PC-3 (cell line): Measurements from ENCODE around the gene MPP1. TPM values are rescaled to one million over a fixed set of nuclear protein-coding genes. Genes with fewer than 3 reads are reported as not detected.

ENCODE experiments used
- ATAC-seq: fragments of 200-7000 bp; cut with Tn5 transposase; 2 replicates; pipeline ENCODE4 v1.9.1; 2020; ENCODE audit warnings: mild to moderate bottlenecking, moderate library complexity
- BruUV-seq: library from RNA; stranded (reverse); fragments of 400-500 nt; replicated peaks from 2 replicates; lab custom pipeline; 2021; lab: Mats Ljungman, UMichigan
- CTCF ChIA-PET: fragments of 300-600 bp; sonication (Branson Sonifier 250); formaldehyde crosslinking; loops from one replicate; lab custom pipeline; 2022; ENCODE audit warnings: antibody characterized with exemption; lab: Charles Lee
- POLR2A ChIA-PET: fragments of 300-600 bp; sonication (Branson Sonifier 250); formaldehyde crosslinking; loops from one replicate; lab custom pipeline; 2022; ENCODE audit warnings: antibody characterized with exemption; ENCODE audit not compliant: unreplicated experiment; lab: Charles Lee
- DNase-seq: peaks from one replicate; pipeline ENCODE4 v3.0.0-alpha.2; 2015
- H2AFZ ChIP-seq: fragments of 300-600 bp; sonication (generic); 2 replicates; pipeline ENCODE4 v1.6.0; 2016; ENCODE audit warnings: antibody characterized with exemption, low read length
- H3F3A ChIP-seq: fragments of 300-600 bp; sonication (generic); one replicate; pipeline ENCODE4 v1.6.0; 2017; ENCODE audit warnings: antibody characterized with exemption, low read length, control low read depth, mild to moderate bottlenecking; ENCODE audit not compliant: unreplicated experiment
- H3K27ac ChIP-seq: fragments of 300-600 bp; sonication (generic); 2 replicates; pipeline ENCODE4 v1.5.1; 2016; ENCODE audit warnings: mild to moderate bottlenecking, low read length
- H3K27me3 ChIP-seq: fragments of 300-600 bp; sonication (generic); 2 replicates; pipeline ENCODE4 v1.6.1; 2016; ENCODE audit warnings: low read length, mixed read lengths
- H3K36me3 ChIP-seq: fragments of 300-600 bp; sonication (generic); 2 replicates; pipeline ENCODE4 v1.6.1; 2016; ENCODE audit warnings: low read depth, mixed run types, low read length, mixed read lengths
- H3K4me1 ChIP-seq: fragments of 300-600 bp; sonication (generic); 2 replicates; pipeline ENCODE4 v1.5.1; 2016; ENCODE audit warnings: low read length; ENCODE audit not compliant: insufficient read depth
- H3K4me2 ChIP-seq: fragments of 300-600 bp; sonication (generic); 2 replicates; pipeline ENCODE4 v1.6.0; 2016; ENCODE audit warnings: low read length
- H3K4me3 ChIP-seq: fragments of 300-600 bp; sonication (generic); 2 replicates; pipeline ENCODE4 v1.5.1; 2016; ENCODE audit warnings: mild to moderate bottlenecking, low read length, mixed read lengths
- H3K79me2 ChIP-seq: fragments of 300-600 bp; sonication (generic); 2 replicates; pipeline ENCODE4 v1.6.1; 2017; ENCODE audit warnings: low read length, mixed read lengths
- H3K9ac ChIP-seq: fragments of 300-600 bp; sonication (generic); 2 replicates; pipeline ENCODE4 v1.6.0; 2016; ENCODE audit warnings: mild to moderate bottlenecking, low read length
- H3K9me2 ChIP-seq: fragments of 300-600 bp; sonication (generic); replicated peaks from 2 replicates; pipeline ENCODE4 v1.6.1; 2016; ENCODE audit warnings: mixed run types, low read length, mixed read lengths
- H3K9me3 ChIP-seq: fragments of 300-600 bp; sonication (generic); 2 replicates; pipeline ENCODE4 v1.6.1; 2016; ENCODE audit warnings: low read length, mixed read lengths
- H4K20me1 ChIP-seq: fragments of 300-600 bp; sonication (generic); 2 replicates; pipeline ENCODE4 v1.6.1; 2016; ENCODE audit warnings: low read length, mixed read lengths
- EZH2 ChIP-seq: fragments of 300-600 bp; sonication (generic); IDR thresholded peaks from one replicate; pipeline ENCODE4 v1.6.1; 2017; ENCODE audit warnings: antibody characterized with exemption, mild to moderate bottlenecking, low read length; ENCODE audit not compliant: unreplicated experiment
- EZH2phosphoT487 ChIP-seq: fragments of 300-600 bp; sonication (generic); IDR thresholded peaks from 2 replicates; pipeline ENCODE4 v1.6.1; 2018; ENCODE audit warnings: mild to moderate bottlenecking, antibody characterized with exemption, low read length, borderline replicate concordance
- intact Hi-C: fragments of 100-400 bp; cut with micrococcal nuclease; formaldehyde crosslinking; loops from 2 replicates; pipeline ENCODE4 v1.9.0; 2023
- total RNA-seq: library from RNA; depleted of rRNA; stranded (reverse); fragments of >200 nt; gene quantifications from 2 replicates; pipeline ENCODE4 v1.2.3, GENCODE V29; 2014
- TF ChIP-seq, protein P1 (sequence below): fragments of 300-600 bp; sonication (generic); conservative IDR thresholded peaks from 2 replicates; pipeline ENCODE4 v1.5.1; 2017; ENCODE audit warnings: antibody characterized with exemption, low read depth, mild to moderate bottlenecking, low read length

Gene MPP1
- total RNA-seq, 1 experiment from 2014 or later = 18.8 TPM

DNA sequence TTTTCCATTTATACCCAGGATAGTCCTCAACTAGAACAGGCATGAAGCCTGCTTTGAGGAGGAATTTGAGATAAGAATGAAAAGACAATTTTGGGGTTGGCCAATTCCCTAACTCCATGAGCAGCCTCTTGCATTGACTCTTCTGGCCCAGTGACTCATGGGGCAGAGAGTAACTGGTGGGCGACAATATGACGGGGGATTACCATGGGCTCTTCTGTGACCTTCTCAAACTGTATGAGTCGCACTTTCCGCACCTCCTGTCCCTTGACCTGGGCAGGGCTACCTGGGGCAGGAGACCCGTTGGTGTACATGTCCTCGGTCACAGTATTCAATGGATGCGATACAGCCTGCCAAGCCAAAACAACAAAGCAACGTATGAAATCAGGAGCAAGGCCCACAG lies 13.3 kb downstream of the MPP1 start:
- Histone ChIP-seq H3K27ac (no peak overlapping the region), H3K9me2 (no peaks in the 10 kb centered on the region), H4K20me1 (no peaks in the 10 kb centered on the region), H3K36me3 (no peaks in the 10 kb centered on the region), H3K4me3 (no peak overlapping the region), H3K9me3 (no peaks in the 10 kb centered on the region), H3K27me3 (no peaks in the 10 kb centered on the region), H3K79me2 (no peaks in the 10 kb centered on the region), H3K4me1 (peaks cover 11% of the 10 kb centered on the region; the same call in 1 of the 2 replicates), H3K4me2 (no peak overlapping the region), H3F3A (no peaks in the 10 kb centered on the region), H2AFZ (no peak overlapping the region), H3K9ac (no peak overlapping the region)
- TF ChIP-seq, protein P1, sequence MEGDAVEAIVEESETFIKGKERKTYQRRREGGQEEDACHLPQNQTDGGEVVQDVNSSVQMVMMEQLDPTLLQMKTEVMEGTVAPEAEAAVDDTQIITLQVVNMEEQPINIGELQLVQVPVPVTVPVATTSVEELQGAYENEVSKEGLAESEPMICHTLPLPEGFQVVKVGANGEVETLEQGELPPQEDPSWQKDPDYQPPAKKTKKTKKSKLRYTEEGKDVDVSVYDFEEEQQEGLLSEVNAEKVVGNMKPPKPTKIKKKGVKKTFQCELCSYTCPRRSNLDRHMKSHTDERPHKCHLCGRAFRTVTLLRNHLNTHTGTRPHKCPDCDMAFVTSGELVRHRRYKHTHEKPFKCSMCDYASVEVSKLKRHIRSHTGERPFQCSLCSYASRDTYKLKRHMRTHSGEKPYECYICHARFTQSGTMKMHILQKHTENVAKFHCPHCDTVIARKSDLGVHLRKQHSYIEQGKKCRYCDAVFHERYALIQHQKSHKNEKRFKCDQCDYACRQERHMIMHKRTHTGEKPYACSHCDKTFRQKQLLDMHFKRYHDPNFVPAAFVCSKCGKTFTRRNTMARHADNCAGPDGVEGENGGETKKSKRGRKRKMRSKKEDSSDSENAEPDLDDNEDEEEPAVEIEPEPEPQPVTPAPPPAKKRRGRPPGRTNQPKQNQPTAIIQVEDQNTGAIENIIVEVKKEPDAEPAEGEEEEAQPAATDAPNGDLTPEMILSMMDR = no peak
- TF ChIP-seq EZH2 = no peak
- no peak for TF ChIP-seq EZH2phosphoT487
- no TSS peak for BruUV-seq
- intact Hi-C loops = no loop called here
- no peak for ATAC-seq
- ChIA-PET CTCF (no interaction called here), POLR2A (interaction anchor here (0.5 kb wide), 1 partner anchor 271 kb away, joined by 3 read pairs; no protein-coding TSS in a partner anchor)
- DNase-seq = no peak

DNA sequence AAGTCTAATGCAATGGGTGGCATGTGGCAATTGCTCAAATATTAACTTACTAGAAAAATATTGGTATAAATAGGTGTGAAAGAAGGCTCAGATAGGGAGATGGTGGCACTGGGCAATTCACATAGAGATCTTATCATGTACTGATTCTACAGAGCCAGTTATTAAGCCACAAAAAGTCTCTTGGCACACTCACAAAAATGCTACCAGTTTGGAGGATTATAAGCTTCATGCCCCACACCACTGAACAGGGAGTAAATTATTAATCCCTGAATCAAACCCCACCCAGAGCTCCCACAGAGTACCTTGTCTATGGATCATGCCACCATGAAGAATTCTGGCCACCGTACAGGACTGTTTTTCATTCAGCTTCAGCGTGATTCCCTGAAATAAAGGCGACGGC lies 13.8 kb downstream of the MPP1 start:
- Histone ChIP-seq H3K9me3 (no peaks in the 10 kb centered on the region), H3K36me3 (no peaks in the 10 kb centered on the region), H3K27ac (no peak overlapping the region), H3K9me2 (no peaks in the 10 kb centered on the region), H3K4me2 (no peak overlapping the region), H3F3A (no peaks in the 10 kb centered on the region), H3K4me3 (no peak overlapping the region), H3K27me3 (no peaks in the 10 kb centered on the region), H2AFZ (no peak overlapping the region), H3K79me2 (no peaks in the 10 kb centered on the region), H3K9ac (no peak overlapping the region), H3K4me1 (peaks cover 7% of the 10 kb centered on the region; the same call in 1 of the 2 replicates), H4K20me1 (no peaks in the 10 kb centered on the region)
- CTCF ChIA-PET = no interaction called here
- intact Hi-C loops = no loop called here
- POLR2A ChIA-PET = interaction anchor here (0.5 kb wide), 1 partner anchor 272 kb away, joined by 3 read pairs; no protein-coding TSS in a partner anchor
- BruUV-seq = no TSS peak
- TF ChIP-seq EZH2 = no peak
- DNase-seq = no peak
- ATAC-seq = no peak

DNA sequence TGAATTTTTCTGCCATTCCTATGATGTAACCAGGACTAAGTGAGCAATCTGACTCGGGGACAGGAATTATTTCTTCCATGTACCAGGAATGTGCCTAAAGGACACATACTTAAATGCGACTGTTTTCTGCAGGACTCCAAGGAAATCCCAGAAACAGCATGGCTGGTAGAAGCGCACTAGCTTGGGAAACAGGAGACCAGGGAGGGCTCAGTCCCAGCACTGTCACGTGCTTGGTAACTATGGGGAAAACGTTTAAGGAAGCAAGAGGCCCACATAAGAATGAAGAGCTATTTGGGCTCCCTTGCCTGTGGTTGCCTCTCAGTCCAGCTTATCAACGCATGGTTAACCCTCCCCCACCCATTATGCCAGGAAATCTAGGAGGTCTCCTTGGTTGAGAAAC lies 19.6 kb downstream of the MPP1 start:
- BruUV-seq = no TSS peak
- ATAC-seq = no peak
- H3K9ac ChIP-seq = no peak overlapping the region
- TF ChIP-seq, protein P1 = no peak
- TF ChIP-seq EZH2phosphoT487 = no peak
- no peak for TF ChIP-seq EZH2
- no peaks in the 10 kb centered on the region for H3K9me3 ChIP-seq
- no peak for DNase-seq
- no peaks in the 10 kb centered on the region for H3F3A ChIP-seq
- H3K36me3 ChIP-seq = no peaks in the 10 kb centered on the region
- no peaks in the 10 kb centered on the region for H3K9me2 ChIP-seq
- no peak overlapping the region for H3K27ac ChIP-seq
- no peak overlapping the region for H3K4me3 ChIP-seq
- ChIA-PET CTCF (no interaction called here), POLR2A (no interaction called here)
- H4K20me1 ChIP-seq = no peaks in the 10 kb centered on the region
- H3K79me2 ChIP-seq = no peaks in the 10 kb centered on the region
- H3K4me2 ChIP-seq = no peak overlapping the region
- no peaks in the 10 kb centered on the region for H3K4me1 ChIP-seq
- no peak overlapping the region for H2AFZ ChIP-seq
- no peaks in the 10 kb centered on the region for H3K27me3 ChIP-seq
- intact Hi-C loops = no loop called here
